Kasumi-1 (cell line): Measurements from ENCODE around the gene HS3ST3B1.

Experiments
- DNase-seq, 2 experiments: peaks; one replicate each; lab custom pipeline; 2025; lab: John Stamatoyannopoulos, UW

The HS3ST3B1 gene

DNA sequence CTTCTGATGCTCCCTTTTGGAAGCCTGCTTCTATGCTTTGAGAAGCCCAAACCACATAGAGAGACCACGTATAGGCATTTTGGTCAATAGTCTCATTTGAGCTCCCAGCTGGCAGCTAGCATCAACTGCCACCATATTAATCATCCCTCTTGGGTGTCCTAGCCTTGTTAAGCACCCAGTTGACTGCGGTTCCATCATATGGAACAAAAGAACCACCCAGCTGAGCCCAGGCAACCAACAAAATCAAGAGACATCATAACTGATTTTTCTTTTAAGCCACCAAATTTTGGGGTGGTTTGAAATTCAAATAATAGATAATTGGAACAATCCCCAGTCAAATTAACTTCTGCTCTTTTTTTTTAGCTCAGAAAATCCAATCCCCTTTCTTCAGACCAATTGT, 53.9 kb downstream of the HS3ST3B1 start:
- no peak for DNase-seq

DNA sequence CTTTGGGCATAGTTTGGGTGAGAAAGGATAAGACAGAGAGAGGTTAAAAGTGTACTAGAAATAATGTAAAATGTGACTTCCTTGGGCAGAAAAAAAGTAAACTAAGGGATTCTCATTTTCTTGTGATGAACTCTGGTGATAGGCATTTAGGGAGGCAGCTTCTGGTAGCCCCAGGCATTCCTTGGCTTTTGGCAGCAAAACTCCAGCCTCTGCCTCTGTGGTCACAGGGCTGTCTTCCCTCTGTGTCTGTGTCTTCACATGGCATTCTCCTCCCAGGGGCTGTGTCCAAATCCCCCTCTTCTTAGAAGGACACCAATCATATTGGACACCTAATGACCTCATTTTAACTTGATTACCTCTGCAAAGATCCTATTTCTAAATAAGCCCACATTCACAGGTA, 54.7 kb downstream of the HS3ST3B1 start:
- no peak for DNase-seq

DNA sequence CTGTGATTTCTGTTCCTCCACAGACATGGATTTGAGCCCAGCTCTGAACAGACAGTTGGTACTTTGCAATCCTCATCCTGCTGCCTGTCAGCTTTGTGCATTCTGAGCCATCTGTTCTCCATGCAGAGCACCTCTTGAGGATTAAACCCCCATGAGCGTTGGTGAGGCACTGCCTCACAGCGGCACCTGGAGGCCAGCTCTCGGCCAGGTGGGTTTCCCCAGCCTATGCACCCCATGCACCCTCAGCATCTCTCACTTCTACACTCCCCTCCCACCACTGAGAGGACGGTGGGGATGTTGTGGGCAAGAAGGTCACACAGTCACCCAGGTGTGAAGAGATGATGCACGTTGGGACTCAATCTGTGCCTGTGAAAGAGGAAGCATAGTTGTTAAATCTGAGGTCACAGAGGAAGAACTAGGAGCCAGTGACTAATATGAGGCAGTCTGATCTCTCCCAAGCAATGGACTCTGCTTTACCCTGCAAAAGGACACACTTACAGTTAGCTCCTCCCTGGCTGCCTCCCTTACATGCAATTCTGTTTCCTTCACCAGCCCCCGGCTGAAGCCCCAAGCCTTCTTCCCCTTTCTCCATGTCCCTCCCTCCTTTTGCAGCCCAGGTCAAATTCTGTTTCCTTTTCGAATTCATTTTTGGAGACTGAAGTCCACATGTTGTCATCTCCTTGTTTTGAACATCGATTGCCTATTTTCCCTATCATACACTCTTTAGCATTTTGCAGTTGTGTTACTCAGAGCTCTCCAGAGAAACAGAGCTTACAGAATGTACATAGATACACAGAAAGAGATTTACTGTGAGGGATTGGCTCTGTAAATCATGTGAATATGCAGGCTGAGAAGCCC, 58.5 kb downstream of the HS3ST3B1 start:
- peak; percentile 85 to 87 for DNase-seq

DNA sequence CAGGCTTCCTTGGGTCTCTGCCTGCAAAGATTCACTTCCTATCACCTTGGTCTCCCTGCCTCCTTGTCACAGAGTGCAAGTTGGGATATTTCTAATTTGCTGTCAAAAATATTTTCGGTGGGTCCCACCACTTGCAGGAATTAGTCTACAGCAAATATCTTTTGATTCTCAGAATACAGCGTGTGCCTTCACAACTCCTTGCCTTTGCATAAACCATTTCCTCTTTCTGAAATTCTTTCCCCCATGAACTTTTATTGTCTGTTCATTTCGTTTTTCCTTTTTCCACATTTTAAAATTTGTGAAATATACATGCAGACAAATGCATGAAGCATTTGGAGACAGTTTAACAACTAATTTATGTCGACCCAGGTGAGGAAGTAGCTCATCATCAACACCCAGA, 60.0 kb downstream of the HS3ST3B1 start:
- no peak for DNase-seq

DNA sequence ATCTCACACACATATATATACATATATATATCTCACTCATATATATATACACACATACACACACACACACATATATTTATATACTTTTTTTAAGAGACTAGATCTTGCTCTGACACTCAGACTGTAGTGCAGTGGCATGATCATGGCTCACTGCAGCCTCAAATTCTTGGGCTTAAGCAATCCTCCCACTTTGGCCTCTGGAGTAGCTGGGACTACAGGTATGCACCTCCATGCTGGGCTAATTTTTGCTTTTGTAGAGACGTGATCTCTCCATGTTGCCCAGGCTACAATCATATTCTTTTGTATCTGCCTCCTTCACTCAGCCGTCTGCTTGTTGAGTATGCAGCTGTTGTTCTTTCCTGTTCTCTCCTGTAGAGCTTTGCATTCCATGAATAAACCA, 60.6 kb downstream of the HS3ST3B1 start:
- DNase-seq, result no peak

- DNase-seq, result no peak
These were observed 61.1 kb downstream of the HS3ST3B1 start for GRCh38 chr17:14361945-14362508.

DNA sequence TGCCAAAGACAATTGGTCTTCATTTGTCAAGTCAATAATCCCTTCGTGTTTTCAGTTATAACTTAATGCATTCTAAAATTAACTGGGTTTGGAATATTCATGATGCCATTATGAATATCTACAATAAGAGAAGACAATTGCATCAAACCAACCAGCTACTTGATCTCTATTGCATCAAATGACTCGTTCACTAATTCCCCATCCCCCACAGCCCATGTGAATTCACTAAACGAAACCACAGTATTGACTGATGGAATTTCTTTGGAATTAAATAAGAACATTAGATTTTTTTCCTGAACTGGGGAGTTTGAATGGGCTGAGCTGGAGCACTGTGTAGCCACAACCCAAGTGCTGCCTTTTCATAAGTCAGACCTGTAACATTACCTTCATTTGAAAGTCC, 65.3 kb downstream of the HS3ST3B1 start:
- no peak for DNase-seq

DNA sequence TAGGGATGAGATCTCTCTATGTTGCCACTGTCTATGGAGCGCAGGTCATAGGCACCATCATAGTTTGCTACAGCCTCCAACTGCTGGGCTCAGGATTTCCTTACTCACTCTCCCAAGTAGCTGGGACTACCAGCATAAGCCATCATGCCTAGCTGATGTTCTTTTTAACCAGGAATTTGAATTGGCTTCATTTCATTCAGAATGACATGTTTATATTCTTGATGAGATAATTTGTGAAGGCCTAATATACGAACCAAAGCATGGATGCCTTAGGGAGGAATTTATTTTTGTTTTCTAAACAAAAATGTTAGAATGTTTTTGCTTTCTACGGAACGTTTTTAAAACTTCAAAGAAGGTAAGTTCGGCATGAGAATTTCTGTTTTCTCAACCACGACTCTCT, 71.6 kb downstream of the HS3ST3B1 start:
- DNase-seq, result no peak

DNA sequence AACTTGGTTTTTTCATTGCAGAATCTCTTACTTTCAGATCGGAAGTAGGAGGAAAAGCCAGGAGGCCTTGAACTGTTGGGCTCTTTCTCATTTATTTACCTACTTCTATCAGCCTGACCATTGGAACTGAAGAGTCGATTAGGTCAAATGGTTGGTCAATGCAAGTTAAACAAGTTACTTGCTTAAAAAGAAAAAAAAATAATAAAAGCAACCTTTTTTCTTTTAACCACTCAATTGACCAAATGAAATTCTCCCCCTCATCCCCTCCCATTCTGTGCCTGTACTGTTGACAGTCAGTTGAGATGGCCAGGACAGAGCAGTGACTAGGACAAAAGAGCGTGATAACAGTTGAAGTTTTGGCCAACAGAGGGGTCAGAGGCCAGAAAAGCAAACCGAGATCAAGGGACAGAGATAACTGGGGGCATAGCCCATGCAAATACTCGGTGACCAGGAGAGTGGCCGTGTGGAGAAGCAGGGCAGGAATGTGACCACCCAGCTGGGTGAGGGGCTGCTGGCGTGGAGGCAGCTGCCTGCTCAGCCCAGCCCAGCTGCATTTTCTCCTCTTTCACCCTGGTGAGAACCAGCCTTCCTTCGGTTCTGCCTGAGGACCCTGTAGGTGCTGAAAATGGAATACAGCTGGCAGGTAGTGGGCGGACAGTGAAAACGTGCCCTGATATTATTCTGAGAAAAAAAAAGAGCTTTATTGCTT, 72.2 kb downstream of the HS3ST3B1 start:
- no peak for DNase-seq

DNA sequence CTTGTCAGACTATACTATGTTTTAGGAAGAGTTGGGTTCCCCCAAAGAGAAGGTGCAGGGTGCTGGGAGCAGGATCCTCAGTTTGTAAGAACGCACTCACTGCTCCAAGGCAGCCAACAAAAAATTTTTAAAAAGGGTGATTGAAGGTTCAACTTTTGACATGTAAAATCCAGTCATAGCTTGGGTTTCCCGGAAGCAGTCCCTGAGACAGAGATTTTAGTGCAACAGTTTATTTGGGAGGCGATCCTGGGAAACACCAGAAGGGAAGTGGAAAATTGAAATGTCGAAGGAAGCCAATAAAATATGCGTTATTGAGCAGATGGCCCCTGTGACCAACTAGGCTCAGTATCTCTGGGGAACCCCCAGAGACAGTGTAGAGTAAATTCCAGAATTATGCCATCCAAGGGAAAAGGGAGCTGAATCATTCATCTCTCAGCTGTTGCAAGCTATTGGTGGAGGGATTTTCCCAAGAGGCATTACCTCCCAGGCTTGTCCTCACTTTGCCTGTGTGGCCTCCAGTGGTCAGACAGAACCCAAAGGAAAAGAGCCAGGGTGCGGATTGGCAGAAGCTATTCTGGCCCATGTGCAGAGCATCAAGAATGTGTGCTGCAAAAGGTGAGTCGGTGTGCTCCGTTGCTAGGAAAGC, 72.9 kb downstream of the HS3ST3B1 start:
- DNase-seq, result no peak

- DNase-seq, result no peak
These were observed 73.4 kb downstream of the HS3ST3B1 start for GRCh38 chr17:14374268-14374667.

DNA sequence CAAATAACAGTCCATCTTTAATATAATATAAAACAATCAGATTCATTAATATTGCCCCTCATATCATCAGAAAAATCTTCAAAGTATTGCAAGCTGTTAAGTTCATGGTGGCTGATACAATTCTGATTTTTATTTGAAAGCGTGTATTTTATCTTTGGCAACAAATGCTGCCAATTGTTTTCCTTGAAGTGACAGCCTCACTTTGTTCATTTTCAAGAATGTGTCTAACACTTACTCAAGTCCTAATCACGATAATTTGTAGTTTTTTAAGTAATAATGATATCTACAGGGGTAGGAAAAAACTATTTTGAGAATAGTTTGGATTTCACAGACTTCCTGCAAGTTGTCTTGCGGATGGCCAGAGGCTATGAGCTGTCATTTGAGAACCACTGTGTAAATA, 75.8 kb downstream of the HS3ST3B1 start:
- DNase-seq, result no peak

GRCh38 chr17:14381606-14382005, 80.7 kb downstream of the HS3ST3B1 start:
- DNase-seq, result no peak

DNA sequence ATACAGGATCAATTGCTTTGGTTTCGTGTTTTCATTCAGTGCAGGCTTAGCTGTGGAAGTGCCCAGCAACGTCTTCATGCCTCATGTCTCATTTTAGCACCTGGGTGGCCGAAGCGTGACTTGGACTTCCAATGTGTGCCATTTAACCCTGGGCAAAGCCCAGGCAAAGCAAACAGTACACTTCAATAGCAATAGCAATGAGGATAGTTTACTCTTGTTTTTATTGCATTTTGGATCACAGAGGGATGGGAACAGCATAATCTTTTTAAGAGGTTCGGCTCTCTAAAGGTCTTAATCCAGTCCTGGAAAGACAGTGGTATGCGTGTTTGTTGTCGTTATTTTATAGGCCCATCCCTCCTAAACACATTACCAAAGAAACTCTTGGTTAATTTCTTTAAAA, 86.2 kb downstream of the HS3ST3B1 start:
- no peak for DNase-seq

DNA sequence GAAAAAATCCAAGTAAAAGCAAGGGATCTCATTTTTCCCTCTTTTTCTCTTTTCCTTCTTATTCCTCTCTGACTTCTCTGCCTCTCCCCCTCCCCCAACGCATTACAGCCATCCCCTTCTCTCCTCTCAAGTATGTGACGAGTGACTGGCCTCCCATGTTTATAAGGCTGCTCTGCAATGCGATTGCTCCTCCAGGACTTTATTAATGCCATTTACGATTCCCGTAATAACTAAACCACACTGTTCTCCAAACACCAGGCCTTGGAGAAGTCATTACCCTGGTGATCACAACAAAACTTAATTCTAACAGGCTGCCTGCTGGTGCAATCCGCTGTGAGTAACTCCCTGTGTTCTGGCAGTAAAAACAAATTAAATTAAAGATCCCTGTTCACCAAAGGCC, 88.8 kb downstream of the HS3ST3B1 start:
- no peak for DNase-seq

GRCh38 chr17:14393723-14394122, 92.8 kb downstream of the HS3ST3B1 start:
- DNase-seq, result no peak

GRCh38 chr17:14395255-14395654, 94.4 kb downstream of the HS3ST3B1 start:
- DNase-seq, result no peak

- no peak for DNase-seq
These were observed 95.7 kb downstream of the HS3ST3B1 start for GRCh38 chr17:14396547-14396946.

DNA sequence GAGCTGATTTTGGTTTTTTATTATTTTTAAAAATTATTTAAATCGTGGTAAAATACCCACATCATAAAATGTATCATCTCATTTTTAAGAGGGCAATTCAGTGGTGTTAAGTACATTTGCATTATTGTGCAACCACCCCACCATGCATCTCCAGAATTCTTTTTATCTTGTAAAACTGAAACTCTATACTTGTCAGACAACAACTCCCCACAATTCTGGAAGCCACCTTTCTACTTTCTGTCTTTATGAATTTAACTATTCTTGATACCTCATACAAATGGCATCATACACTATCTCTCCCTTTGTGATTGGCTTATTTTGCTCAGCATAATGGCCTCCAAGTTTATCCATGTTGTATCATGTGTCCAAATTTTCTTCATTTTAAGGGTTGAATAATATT, 97.9 kb downstream of the HS3ST3B1 start:
- no peak for DNase-seq
